HUES64 (cell line): ENCODE measurements around the gene SNTA1.

Experiments
- H3K27ac ChIP-seq: 2 replicates; pipeline ENCODE4 v1.7.0; 2013; ENCODE audit warnings: low read depth, low read length, inconsistent platforms
- H3K27me3 ChIP-seq: 2 replicates; pipeline ENCODE4 v1.6.1; 2013; ENCODE audit warnings: mild to moderate bottlenecking, low read length; ENCODE audit not compliant: insufficient read depth
- H3K36me3 ChIP-seq: 2 replicates; pipeline ENCODE4 v1.6.1; 2013; ENCODE audit warnings: mild to moderate bottlenecking, low read length; ENCODE audit not compliant: insufficient read depth
- H3K4me1 ChIP-seq: 2 replicates; pipeline ENCODE4 v1.6.1; 2013; ENCODE audit warnings: mild to moderate bottlenecking, low read length, moderate library complexity; ENCODE audit not compliant: insufficient read depth
- H3K4me3 ChIP-seq: 2 replicates; pipeline ENCODE4 v1.5.1; 2013; ENCODE audit warnings: mild to moderate bottlenecking, low read length, moderate library complexity
- H3K9ac ChIP-seq: 2 replicates; pipeline ENCODE4 v1.6.1; 2013; ENCODE audit warnings: mild to moderate bottlenecking, low read depth, low read length
- H3K9me3 ChIP-seq: 2 replicates; pipeline ENCODE4 v1.6.1; 2013; ENCODE audit warnings: low read depth, low read length; ENCODE audit not compliant: insufficient read depth
- WGBS: fragments of 150-250, 120-280 bp; methylation state at CpG from one replicate; pipeline ENCODE4 v1.1.7; 2013; ENCODE audit warnings: missing lambda C conversion rate; 5-methylcytosine and 5-hydroxymethylcytosine counted together

SNTA1 gene

GRCh38 chr20:33480048-33480447, 36.5 kb upstream of the SNTA1 start:
- Histone ChIP-seq H3K36me3 (no peaks in the 10 kb centered on the region), H3K27ac (no peak overlapping the region), H3K9ac (no peak overlapping the region), H3K4me1 (peaks cover 10% of the 10 kb centered on the region), H3K9me3 (no peaks in the 10 kb centered on the region), H3K27me3 (no peaks in the 10 kb centered on the region), H3K4me3 (no peak overlapping the region)
- WGBS = 92% methylated on average over 5 of the region's 5 CpGs

- Histone ChIP-seq H3K9ac (no peak overlapping the region), H3K4me3 (no peak overlapping the region), H3K27me3 (no peaks in the 10 kb centered on the region), H3K36me3 (no peaks in the 10 kb centered on the region), H3K9me3 (no peaks in the 10 kb centered on the region), H3K4me1 (peaks cover 11% of the 10 kb centered on the region), H3K27ac (0 out of 2 replicates have a peak overlapping the region, but pooled peaks have one; percentile 4)
- WGBS = 91% methylated on average over 7 of the region's 7 CpGs
Measured at GRCh38 chr20:33477386-33478234, 34.0 kb upstream of the SNTA1 start.

GRCh38 chr20:33475381-33476152, 32.0 kb upstream of the SNTA1 start:
- H3K27ac ChIP-seq = no peak overlapping the region
- 57% methylated on average over 13 of the region's 14 CpGs for WGBS
- no peak overlapping the region for H3K9ac ChIP-seq
- no peaks in the 10 kb centered on the region for H3K9me3 ChIP-seq
- no peak overlapping the region for H3K4me3 ChIP-seq
- H3K4me1 ChIP-seq = peaks cover 11% of the 10 kb centered on the region
- H3K36me3 ChIP-seq = no peaks in the 10 kb centered on the region
- no peaks in the 10 kb centered on the region for H3K27me3 ChIP-seq

GRCh38 chr20:33474963-33475362, 31.4 kb upstream of the SNTA1 start:
- Histone ChIP-seq H3K27ac (no peak overlapping the region), H3K9me3 (no peaks in the 10 kb centered on the region), H3K9ac (no peak overlapping the region), H3K4me3 (no peak overlapping the region), H3K27me3 (no peaks in the 10 kb centered on the region), H3K36me3 (no peaks in the 10 kb centered on the region), H3K4me1 (peaks cover 11% of the 10 kb centered on the region)
- WGBS = 90% methylated on average over 10 of the region's 11 CpGs

DNA sequence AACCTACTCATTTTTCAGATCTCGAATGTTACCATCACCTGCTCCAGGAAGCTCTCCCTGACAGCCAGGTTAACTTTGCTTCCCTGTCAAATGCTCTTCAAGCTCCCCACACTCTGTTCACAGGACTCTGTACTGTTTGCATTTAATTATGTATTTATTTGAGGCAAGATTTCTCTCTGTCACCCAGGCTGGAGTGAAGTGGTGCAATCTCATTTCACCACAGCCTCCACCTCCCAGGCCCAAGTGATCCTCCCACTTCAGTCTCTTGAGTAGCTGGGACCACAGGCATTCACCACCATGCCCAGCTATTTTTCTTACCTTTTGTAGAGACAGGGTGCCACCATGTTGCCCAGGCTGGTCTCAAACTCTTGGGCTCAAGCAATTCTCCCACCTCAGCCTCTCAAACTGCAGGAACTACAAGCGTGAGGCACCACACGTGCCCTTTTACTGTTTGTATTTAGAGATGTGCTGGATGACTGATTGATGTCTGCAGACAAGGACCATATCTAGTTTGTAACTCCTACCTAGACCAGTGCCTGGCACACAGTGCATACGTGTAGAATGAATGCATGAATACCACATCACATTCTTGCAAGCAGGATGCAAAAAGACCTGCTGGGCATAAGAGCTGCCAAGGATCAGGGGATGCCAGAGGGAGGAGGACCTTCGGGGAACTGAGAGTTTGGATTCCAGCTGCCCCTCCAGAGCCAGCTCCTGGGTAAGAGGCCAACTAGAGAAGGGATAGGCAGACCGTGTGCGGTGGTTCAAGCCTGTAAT, 30.7 kb upstream of the SNTA1 start:
- Histone ChIP-seq H3K27me3 (no peaks in the 10 kb centered on the region), H3K36me3 (no peaks in the 10 kb centered on the region), H3K9me3 (no peaks in the 10 kb centered on the region), H3K4me1 (peaks cover 11% of the 10 kb centered on the region), H3K4me3 (no peak overlapping the region), H3K27ac (no peak overlapping the region), H3K9ac (no peak overlapping the region)
- WGBS = 91% methylated on average over 7 of the region's 7 CpGs

DNA sequence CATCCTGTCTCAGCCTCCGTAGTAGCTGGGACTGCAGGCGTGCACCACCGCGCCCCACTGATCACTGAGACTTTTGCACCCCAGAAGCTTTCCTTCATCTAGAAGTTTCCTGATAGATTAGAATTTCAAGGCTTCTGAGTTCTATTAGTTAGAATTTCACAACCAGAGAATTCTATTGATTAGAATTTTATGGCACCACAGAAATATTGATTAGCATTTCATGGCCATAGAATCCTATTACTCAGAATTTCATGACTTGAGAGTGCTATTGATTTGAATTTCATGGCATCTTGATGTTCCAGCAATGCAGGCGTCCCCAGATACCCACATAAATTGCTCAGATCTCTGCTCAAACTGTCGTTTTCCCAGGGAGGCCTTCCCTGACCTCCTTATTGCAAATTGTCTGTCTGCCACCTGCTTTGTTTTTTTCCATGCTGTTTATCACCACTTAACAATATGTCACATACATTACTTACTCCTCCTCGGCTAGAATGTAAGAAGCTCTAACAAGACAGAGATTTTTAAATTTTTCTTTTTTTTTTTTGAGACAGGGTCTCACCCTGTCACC, 29.4 kb upstream of the SNTA1 start:
- peaks cover 11% of the 10 kb centered on the region for H3K4me1 ChIP-seq
- H3K9me3 ChIP-seq = no peaks in the 10 kb centered on the region
- 86% methylated on average over 7 of the region's 7 CpGs for WGBS
- no peaks in the 10 kb centered on the region for H3K27me3 ChIP-seq
- H3K27ac ChIP-seq = no peak overlapping the region
- no peak overlapping the region for H3K4me3 ChIP-seq
- no peak overlapping the region for H3K9ac ChIP-seq
- no peaks in the 10 kb centered on the region for H3K36me3 ChIP-seq

DNA sequence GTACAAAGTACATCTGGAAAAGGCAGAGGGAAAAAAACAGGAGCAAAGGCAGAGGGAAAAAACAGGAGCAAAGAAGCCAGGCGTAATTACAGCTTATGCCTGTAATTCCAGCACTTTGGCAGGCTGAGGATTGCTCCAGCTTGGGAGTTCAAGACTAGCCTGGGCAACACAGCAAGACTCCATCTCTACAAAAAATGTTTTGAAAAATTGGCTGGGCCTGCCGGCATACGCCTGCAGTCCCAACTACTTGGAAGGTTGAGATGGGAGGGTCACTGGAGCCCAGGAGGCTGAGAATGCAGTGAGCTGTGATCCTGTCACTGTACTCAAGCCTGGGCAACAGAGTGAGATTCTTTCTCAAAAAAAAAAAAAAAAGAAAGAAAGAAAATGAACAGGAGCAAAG, 27.3 kb upstream of the SNTA1 start:
- H3K27me3 ChIP-seq = no peaks in the 10 kb centered on the region
- H3K9ac ChIP-seq = no peak overlapping the region
- H3K4me1 ChIP-seq = peaks cover 7% of the 10 kb centered on the region
- H3K4me3 ChIP-seq = no peak overlapping the region
- no peaks in the 10 kb centered on the region for H3K36me3 ChIP-seq
- H3K9me3 ChIP-seq = no peaks in the 10 kb centered on the region
- WGBS = 93% methylated on average over 3 of the region's 3 CpGs
- H3K27ac ChIP-seq = no peak overlapping the region

DNA sequence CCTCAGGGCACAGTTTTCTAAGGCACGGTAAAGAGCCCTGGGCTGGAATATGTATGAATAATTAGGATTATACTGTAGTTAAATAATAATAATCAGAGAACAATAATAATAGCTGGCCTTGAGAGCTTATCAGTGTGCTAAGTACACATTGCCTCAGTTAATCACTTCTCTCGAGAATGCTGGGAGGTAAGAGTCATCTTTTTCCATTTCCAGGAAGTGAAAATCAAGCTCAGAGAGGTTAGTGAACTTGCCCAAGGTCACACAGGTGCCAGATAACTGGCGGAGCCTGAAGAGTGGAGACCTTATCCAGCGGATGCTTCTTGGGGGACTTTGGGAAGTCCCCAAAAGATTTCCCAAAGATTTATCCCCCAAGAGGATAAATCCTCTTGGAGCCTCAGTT, 26.9 kb upstream of the SNTA1 start:
- Histone ChIP-seq H3K9ac (no peak overlapping the region), H3K4me3 (no peak overlapping the region), H3K27me3 (no peaks in the 10 kb centered on the region), H3K36me3 (no peaks in the 10 kb centered on the region), H3K9me3 (no peaks in the 10 kb centered on the region), H3K27ac (no peak overlapping the region), H3K4me1 (peaks cover 6% of the 10 kb centered on the region; the same call in 1 of the 2 replicates)
- WGBS = 87% methylated on average over 4 of the region's 4 CpGs

GRCh38 chr20:33466303-33466646, 22.7 kb upstream of the SNTA1 start:
- WGBS = 94% methylated on average over 3 of the region's 3 CpGs
- no peak overlapping the region for H3K4me3 ChIP-seq
- no peaks in the 10 kb centered on the region for H3K9me3 ChIP-seq
- H3K27me3 ChIP-seq = no peaks in the 10 kb centered on the region
- H3K4me1 ChIP-seq = no peaks in the 10 kb centered on the region
- no peak overlapping the region for H3K9ac ChIP-seq
- H3K36me3 ChIP-seq = no peaks in the 10 kb centered on the region
- no peak overlapping the region for H3K27ac ChIP-seq

DNA sequence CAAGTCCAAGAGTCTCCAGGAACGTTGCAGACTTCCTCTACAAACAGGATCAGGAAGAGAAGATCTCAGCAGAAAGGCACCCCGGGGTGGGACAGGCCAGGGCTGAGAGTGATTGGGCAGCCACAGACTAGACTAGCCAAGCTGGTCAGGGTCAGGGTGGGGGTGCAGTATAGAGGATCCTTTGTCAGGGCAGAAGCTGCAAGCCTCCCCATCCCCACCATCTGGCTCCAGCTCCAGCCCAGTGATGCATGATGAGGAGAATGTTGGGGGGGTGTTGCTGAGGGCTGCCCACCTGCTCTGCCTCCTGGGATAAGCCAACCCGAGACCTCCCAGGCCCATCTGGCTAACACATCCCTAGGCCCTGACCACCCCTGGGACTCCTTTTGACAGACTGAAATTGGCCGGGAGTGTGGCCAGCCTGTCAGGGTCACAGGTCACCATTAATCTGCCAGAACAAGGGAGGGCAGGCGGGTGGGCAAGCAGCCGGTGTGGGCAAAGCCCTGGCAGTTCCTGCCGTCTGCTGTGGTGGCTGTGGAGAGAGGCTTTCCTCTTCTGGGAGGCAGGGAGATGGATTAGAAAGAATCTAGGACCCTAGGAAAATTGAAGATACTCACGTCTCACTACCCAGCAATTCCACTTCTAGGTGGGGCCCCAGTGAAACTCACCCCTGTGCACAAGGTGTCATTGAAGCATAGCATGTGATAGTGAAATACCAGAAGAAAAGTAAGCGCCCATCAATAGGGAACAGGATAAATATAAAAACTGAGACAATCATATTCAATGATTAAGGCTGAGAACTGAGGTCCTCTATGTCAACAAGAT, 22.1 kb upstream of the SNTA1 start:
- Histone ChIP-seq H3K36me3 (no peaks in the 10 kb centered on the region), H3K9ac (no peak overlapping the region), H3K4me3 (no peak overlapping the region), H3K4me1 (no peaks in the 10 kb centered on the region), H3K27ac (no peak overlapping the region), H3K27me3 (no peaks in the 10 kb centered on the region), H3K9me3 (no peaks in the 10 kb centered on the region)
- 78% methylated on average over 8 of the region's 9 CpGs for WGBS
